ENCODE measurements around the gene C7orf25. TPM values are rescaled to one million over a fixed set of nuclear protein-coding genes. Genes with fewer than 3 reads are reported as not detected.

Gene C7orf25
- 1.5 to 4.8 TPM (median 3.1 TPM) in 5 replicates for total RNA-seq (2022; extraction: Qiagen RNA extraction; ENCODE audit: low read depth)

GRCh38 chr7:42911454-42912447 is at the start of gene C7orf25:
TSS of gene C7orf25 (minus strand) at chr7:42912070. CDS start at chr7:42910900, 1,170 bp downstream.

GRCh38 chr7:42931834-42932651 is 20.2 kb upstream of the C7orf25 start, which contains the start of the genes MRPL32 and PSMA2:
TSS of gene MRPL32 (plus strand) at chr7:42932376. CDS start at chr7:42932387, 11 bp downstream.
TSS of gene PSMA2 (minus strand) at chr7:42932174. CDS start at chr7:42932158, 16 bp downstream.

Other genes with a start within 250 kb of the C7orf25 start
- 193 to 220 TPM (median 205 TPM) in 5 replicates for gene PSMA2, start 20.1 kb upstream of the C7orf25 start, total RNA-seq (2022; extraction: Qiagen RNA extraction; ENCODE audit: low read depth)
- 70.8 to 82.0 TPM (median 78.5 TPM) in 5 replicates for gene MRPL32, start 20.3 kb upstream of the C7orf25 start, total RNA-seq (2022; extraction: Qiagen RNA extraction; ENCODE audit: low read depth)
- 10.9 to 14.6 TPM (median 13.4 TPM) in 5 replicates for gene HECW1, start 200.6 kb upstream of the C7orf25 start, total RNA-seq (2022; extraction: Qiagen RNA extraction; ENCODE audit: low read depth)

All from A549 treated with RU486 at 1 μM for 4 hours (cell line).